Activated CD4-positive, alpha-beta T cell treated with anti-CD3 and anti-CD28 coated beads, Interleukin-2, Interleukin-4, amounts not matched to agents 100 ng/mL and 50 ng/mL, durations not matched to agents 16 hours and 8 hours (primary cell): Measurements from ENCODE around the gene DHCR7.

ENCODE experiments used
- DNase-seq: peaks from one replicate; pipeline ENCODE4 v3.0.0-alpha.2; 2020; ENCODE audit warnings: low spot score

Gene DHCR7

GRCh38 chr11:71456831-71457230 lies 8.6 kb upstream of the DHCR7 start:
- no peak for DNase-seq

DNA sequence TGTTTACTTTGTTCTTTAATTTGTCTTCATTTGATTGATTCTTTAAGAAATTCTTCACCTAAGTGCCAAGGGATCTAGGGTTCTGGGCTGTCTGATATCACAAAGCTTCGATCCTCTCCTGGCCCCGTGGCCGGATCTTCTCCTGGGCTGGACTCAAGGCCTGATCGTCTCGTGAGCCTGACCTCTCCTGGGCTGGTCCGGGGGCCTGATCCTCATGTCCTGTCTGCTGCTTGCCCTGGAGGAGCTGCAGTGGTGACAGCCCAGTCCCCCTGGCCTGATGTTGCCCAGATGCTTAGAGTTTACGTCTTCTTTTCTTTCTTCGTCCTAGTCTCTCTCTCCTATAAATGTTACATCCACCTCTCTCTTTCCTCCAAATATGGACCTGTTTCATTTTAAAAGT lies 8.1 kb upstream of the DHCR7 start:
- DNase-seq = no peak

DNA sequence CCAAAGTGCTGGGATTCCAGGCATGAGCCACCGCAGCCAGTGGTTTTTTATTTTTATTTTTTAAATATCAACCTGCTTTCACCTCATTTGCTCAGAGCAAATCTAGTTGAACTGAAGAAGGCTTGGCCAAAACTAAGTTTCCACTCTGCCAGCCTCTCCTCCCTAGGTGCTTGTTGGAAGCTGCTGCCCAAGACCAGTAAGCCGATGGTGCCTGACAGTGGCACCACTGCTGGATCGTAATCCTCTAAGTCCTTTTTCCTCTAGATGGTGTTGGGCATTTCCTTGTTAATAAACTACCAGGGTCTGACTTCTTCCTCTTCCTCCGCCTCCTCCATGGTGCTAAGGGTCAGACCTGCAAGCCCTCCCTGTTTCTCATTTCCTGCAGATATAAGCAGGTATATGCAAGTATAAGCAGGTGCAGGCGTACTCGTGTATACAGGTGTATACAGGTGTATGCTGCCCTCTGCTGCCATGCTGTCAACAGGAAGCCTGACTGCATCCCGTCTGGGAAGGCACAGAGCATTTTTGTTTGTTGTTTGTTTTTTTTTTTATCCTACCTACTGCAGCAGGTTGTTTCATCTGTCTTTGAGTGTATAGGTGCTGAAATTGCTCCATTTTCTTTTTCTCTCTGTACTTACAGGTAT lies 6.4 kb upstream of the DHCR7 start:
- no peak for DNase-seq

DNA sequence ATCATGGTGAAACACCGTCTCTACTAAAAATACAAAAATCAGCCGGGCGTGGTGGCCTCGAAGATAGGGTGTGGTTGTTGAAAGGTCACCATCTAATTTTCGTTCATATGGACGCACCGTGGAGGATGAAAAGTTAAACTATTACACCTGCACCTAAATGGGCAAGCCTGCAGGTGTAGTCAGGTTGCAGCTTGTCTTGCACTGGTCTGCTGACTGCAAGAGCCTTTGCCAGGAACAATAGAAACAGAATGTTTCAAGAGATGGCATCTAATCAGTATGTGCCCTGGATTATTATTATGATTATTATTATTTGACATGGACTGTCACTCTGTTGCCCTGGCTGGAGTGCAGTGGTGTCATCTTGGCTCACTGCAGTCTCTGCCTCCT lies 5.7 kb upstream of the DHCR7 start:
- DNase-seq = no peak

DNA sequence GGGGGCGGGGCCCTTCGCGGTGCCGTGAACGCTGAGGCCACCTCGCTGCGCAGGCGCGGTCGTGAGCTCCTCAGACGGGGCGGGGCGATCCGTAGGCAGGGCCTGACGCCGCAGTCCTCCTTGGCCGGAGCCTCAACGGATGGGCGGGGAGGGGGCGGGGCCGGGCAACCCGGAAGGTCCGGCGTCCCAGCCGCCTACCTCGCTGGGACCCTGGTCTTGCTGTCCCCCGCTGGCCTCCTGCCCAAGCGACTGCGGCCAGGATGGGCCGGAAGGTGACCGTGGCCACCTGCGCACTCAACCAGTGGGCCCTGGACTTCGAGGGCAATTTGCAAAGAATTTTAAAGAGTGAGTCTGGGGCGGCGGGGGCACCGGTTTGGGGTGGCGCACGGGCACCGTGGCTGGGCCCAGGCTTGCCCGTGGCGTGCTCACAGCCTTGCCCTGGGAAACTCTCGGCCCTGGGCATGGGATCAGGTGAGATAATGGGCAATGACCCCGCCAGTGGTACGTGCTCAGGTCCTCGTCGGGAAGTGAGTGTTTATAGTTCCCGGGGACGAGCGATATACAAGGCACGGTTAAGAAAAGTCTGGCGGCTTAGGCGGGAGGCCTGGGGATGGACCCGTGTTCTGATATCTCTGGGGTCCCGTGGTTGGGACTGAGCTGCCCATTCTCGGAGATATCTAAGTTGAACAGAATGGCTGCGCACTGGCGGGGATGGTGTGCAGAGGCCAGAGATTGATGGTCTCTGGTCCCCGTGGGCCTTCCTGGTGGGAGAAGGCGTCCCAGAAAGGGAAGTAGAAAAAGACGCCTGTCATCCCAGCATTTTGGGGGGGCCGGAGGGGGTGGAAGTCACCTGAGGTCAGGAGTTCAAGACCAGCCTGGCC lies 5.1 kb upstream of the DHCR7 start, which contains the start of gene NADSYN1:
TSS of gene NADSYN1 (plus strand) at position 167 of the 881 bp plus-strand sequence. CDS start at position 261, 94 bp downstream.
- peak; percentile 95 for DNase-seq

- peak; percentile 70 for DNase-seq
These were observed 4.2 kb upstream of the DHCR7 start for GRCh38 chr11:71452199-71453036.

GRCh38 chr11:71451596-71452198 lies 3.5 kb upstream of the DHCR7 start:
- DNase-seq = peak; percentile 22

- no peak for DNase-seq
These were observed 2.7 kb upstream of the DHCR7 start for GRCh38 chr11:71450939-71451338.

DNA sequence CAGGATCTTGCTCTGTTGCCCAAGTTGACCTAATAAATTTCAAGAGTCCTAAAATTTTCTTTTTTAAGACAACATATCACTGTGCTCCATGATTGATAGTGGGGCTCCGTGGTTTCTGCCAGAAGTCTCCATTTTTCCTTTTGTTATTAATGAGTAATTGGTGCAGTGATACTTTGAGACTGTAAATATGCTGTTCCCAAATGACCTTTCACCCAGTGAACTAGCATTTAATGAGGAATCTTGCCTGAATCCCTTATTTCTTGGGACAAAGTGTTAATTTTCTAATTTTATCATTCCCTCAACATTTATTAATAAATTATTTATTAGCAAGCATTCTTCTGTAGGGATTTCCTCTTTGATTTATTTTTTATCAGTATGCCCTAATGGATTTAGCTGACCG lies 2.3 kb upstream of the DHCR7 start:
- no peak for DNase-seq

DNA sequence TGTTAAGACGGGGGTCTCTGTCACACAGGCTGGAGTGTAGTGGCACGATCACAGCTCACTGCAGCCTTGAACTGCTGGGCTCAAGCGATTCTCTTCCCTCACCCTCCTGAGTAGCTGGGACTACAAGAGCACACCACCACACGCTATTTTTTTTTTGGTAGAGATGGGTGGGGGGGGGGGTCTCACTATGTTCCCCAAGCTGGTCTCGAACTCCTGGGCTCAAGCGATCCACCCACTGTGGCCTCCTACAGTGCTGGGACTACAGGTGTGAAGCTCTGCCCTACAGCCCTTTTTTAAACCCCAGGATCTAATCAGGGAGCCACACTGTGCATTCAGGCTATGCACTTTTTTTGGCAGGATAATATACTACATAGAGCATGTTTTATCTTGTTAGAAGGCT lies 1.4 kb upstream of the DHCR7 start:
- DNase-seq = no peak

DNA sequence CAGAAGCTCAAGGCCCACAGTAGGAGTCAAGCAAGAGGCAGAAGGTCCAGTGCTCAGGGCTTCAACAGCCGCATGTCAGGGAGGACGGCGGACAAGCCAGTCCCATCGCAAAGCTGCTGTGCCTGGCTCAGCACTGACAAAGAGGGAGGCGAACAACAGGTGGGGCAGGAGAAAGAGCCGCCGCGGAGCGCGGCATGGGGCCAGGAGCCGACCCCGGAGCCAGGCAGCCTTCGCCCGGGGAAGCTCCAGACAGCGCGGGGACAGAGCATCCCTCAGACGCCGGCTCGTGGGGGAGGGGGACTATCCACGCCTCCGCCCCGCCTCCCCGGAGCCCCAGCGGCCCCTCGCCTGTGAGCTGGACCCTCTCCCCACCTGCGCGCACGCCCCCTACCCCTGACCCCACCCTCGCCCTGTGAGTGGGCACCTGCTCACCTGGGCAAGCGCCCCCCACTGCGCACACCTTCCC lies 369 bp downstream of the DHCR7 start:
- DNase-seq = no peak

DNA sequence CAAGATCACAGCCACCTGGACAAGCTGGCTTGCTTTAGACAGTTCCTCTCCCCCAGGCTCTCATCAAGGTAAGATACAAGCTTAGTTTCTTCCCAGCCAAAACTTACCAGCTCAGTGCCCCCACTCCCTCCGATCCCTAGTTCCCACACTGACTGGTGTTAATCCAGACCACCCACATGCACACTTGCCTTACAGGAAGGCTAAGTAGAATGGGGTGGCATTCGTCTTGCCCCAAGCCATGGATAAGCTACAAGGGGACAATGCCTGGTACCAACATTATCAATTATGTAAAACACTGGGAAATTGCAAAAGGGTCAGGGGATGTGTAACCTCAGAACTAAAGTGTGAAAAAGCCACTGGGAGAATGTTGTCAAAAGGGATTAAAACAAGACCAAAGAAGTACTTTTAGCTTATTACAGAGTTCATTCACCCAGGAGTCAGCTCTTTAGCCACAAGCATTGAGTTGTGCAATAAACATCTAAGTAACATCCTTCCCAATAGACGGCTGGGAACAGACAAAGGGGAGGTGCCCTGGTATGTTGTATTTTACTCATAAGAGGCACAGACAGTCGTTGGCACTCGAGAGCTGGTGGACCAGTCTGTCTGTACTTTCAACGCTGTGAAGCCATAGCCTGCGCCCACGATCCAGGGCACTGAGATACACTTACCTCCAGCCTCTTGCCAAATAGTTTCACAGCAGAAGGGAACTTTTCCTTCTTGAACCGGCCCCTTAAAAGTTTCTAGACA lies 1.1 kb downstream of the DHCR7 start:
- DNase-seq = peak; percentile 28

GRCh38 chr11:71446150-71446549 lies 2.0 kb downstream of the DHCR7 start:
- DNase-seq = no peak

GRCh38 chr11:71444811-71445210 lies 3.4 kb downstream of the DHCR7 start:
- DNase-seq = no peak

GRCh38 chr11:71443736-71444445 lies 4.3 kb downstream of the DHCR7 start:
- no peak for DNase-seq

DNA sequence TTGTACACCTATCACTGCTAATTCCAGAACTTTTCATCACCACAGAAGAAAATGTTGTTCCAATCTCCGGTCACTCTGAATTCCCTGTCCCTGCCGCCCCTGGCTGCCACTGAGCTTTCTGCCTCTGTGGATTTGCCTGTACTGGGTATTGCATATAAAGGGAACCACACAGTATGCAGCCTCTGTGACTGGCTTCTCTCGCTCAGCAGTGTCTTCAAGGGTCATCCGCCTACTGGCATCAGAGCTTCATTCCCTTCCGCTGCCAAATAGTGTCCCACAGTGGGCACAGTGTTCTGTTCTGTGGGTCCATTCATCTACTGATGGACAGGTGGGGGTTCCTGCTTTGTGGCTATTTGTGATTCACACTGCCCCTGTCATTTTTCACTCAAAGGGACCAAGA lies 5.3 kb downstream of the DHCR7 start:
- no peak for DNase-seq

GRCh38 chr11:71442123-71442522 lies 6.1 kb downstream of the DHCR7 start:
- no peak for DNase-seq

DNA sequence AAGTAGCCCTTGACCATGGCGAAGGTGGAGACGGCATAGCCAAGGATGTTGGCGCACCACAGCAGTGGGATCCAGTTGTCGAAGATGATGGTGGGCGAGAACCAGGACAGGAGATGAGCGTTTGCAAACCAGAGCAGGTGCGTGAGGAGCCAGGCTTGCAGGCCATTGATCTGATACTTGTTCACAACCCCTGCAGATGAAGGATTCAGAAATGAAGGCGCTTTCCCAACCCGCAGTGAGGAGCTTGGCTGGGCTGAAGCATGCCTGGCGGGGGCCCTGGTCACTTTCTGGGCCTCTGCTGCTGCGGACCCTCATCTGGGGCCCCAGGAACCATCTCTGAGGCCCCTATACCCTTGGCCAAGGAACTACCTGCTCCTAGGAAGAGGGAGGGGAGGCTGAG lies 6.9 kb downstream of the DHCR7 start:
- no peak for DNase-seq

GRCh38 chr11:71440021-71440755 lies 8.0 kb downstream of the DHCR7 start:
- no peak for DNase-seq

- DNase-seq = no peak
These were observed 9.5 kb downstream of the DHCR7 start for GRCh38 chr11:71438650-71439049.
